Heart left ventricle (tissue), 16 donors: ENCODE measurements around the gene FLYWCH2. TPM values are rescaled to one million over a fixed set of nuclear protein-coding genes. Genes with fewer than 3 reads are reported as not detected.
"Not testable (repeated sequence)": the region's sequence is repeated elsewhere in the genome, so short reads cannot be mapped to it uniquely, and the experiment has no call there.

Experiments
- ATAC-seq, 4 donors: fragments of 200-7000 bp; cut with Tn5 transposase; one replicate each; pipeline ENCODE4 v1.9.1; 2020 to 2022; ENCODE audit warnings: moderate library complexity in 4 of 4, mild to moderate bottlenecking in 3 of 4, moderate number of reproducible peaks in 1 of 4
- DNase-seq, 5 donors: peaks; one replicate each; pipeline ENCODE4 v3.0.0-alpha.2; 2020
- H3K27ac ChIP-seq, 12 donors: fragments of 200-600 bp; sonication (generic) in 4 of 12; one replicate each; pipeline versions ENCODE4 v1.5.0 to v1.8.0; 2016 to 2022; ENCODE audit warnings: mild to moderate bottlenecking in 2 of 12
- H3K27me3 ChIP-seq, 9 donors: fragments of 200-600 bp; sonication (generic) in 2 of 9; one replicate each; pipeline versions ENCODE4 v1.5.1 to v1.8.0; 2016 to 2022; ENCODE audit warnings: mild to moderate bottlenecking in 3 of 9
- H3K36me3 ChIP-seq, 9 donors: fragments of 200-600 bp; sonication (generic) in 2 of 9; one replicate each; pipeline versions ENCODE4 v1.5.0 to v1.8.0; 2018 to 2022; ENCODE audit warnings: mild to moderate bottlenecking in 2 of 9
- H3K4me1 ChIP-seq, 12 donors: fragments of 200-600 bp; sonication (generic) in 4 of 12; one replicate each; pipeline versions ENCODE4 v1.5.0 to v1.8.0; 2016 to 2022; ENCODE audit warnings: mild to moderate bottlenecking in 3 of 12
- H3K4me3 ChIP-seq, 12 donors: fragments of 200-600 bp; sonication (generic) in 4 of 12; one replicate each; pipeline versions ENCODE4 v1.5.0 to v1.8.0; 2017 to 2022; ENCODE audit warnings: mild to moderate bottlenecking in 9 of 12, moderate library complexity in 4 of 12
- H3K9me3 ChIP-seq, 12 donors: fragments of 200-600 bp; sonication (generic) in 4 of 12; one replicate each; pipeline versions ENCODE4 v1.5.0 to v1.8.0; 2016 to 2022; ENCODE audit warnings: mild to moderate bottlenecking in 1 of 12
- CTCF ChIP-seq, 12 donors: fragments of 200-600 bp; sonication (generic) in 4 of 12; IDR thresholded peaks; one replicate each; pipeline versions ENCODE4 v1.5.0 to v1.8.0; 2018 to 2022; ENCODE audit warnings: antibody characterized with exemption in 12 of 12, mild to moderate bottlenecking in 5 of 12
- POLR2A ChIP-seq, 2 donors: fragments of 450-650 bp; IDR thresholded peaks; one replicate each; pipeline ENCODE4 v1.6.1; 2017; ENCODE audit warnings: antibody characterized with exemption in 2 of 2, mild to moderate bottlenecking in 2 of 2, moderate library complexity in 2 of 2
- WGBS, 4 donors: extraction: QIAGEN DNeasy Blood & Tissue Kit in 2 of 4; methylation state at CpG; one replicate each; pipeline versions ENCODE4 v1.1.5 to v1.1.7; 2013 to 2018; 5-methylcytosine and 5-hydroxymethylcytosine counted together
- intact Hi-C, 10 donors: fragments of 100-400 bp; cut with DNase I; formaldehyde crosslinking; loops; one replicate each; pipeline versions ENCODE4 v1.11.1 to v1.14.2; 2022
- polyA plus RNA-seq, 2 donors: library from polyadenylated mRNA; stranded (reverse); fragments of 200-250 nt; gene quantifications; one replicate each; pipeline ENCODE4 v1.2.3, GENCODE V29; 2013
- total RNA-seq, 9 donors: library from RNA; depleted of rRNA in 2 of 9; stranded (reverse); fragments of >200 nt in 2 of 9; fragmentation: NEBNext Ultra II Directional in 3 of 9; extraction: Animal tissue kit (Norgen Biotek cat#: 25700) in 3 of 9; gene quantifications; one replicate each; pipeline versions ENCODE4 v1.1.0 to v1.2.4, GENCODE V29; 2016 to 2023
- donor health status: ischemic (EF 13 %, LVEDD 7.1; RV severe dilation, severe dysfunction).
- donor health status: healthy with polysubstance abuse.
- donor health status: DM: no; HTN: yes; CAD: no.
- donor health status: DM: no; HTN: no; CAD: no.
- donor health status: ischemic (EF 25% LVEDD 6.9; RV normal size, moderate dysfunction).
- donor health status: ischemic (EF 25% LVEDD 5.7; RV mildly dilated, moderate dysfunction).
- donor health status: healthy.
- donor health status: DM: yes; HTN: yes; CAD: no.
- donor health status: ischemic (EF 35%, LVEDD 5.7; RV mildly dilated, moderate dysfunction).
- donor health status: nonischemic (EF 11% LVEDD 7.7; RV severe dilation, severe dysfunction).
- donor health status: DM: yes; HTN: yes; CAD: no.
- donor health status: PGD.
- donor health status: ischemic (EF 29% LVEDD 5.4; RV normal size, mild dysfunction).
- donor health status: nonischemic (EF 23%, LVEDD 6.1; RV moderate dilation, normal function).

FLYWCH2 gene
- total and polyA plus RNA-seq, 11 donors, result 20.1 to 64.1 (median 23.7) TPM

GRCh38 chr16:2927010-2927646 lies 44.1 kb downstream of the FLYWCH2 start:
- ATAC-seq (peak; percentile 81 to 93 (median 91)), DNase-seq (peak; percentile 77 to 91 (median 86))
- 5 to 10% (median 7%) methylated on average over 19 of the region's 19 CpGs for WGBS, 4 donors
- TF ChIP-seq CTCF (IDR thresholded peaks at IDR 0.05), result peak; percentile 86 to 99 (median 96)
- TF ChIP-seq POLR2A (IDR thresholded peaks at IDR 0.05), result no peak
- Histone ChIP-seq H3K27ac (no peak overlapping the region), H3K36me3 (peaks cover 0 to 48% (median 28%) of the 10 kb centered on the region in 9 donors), H3K4me3 (peak overlapping the region in 8 of 12 donors; percentile 7 to 51 (median 24)), H3K9me3 (no peaks in the 10 kb centered on the region), H3K27me3 (no peaks in the 10 kb centered on the region), H3K4me1 (peaks cover 0 to 12% (median 3%) of the 10 kb centered on the region in 12 donors)
- intact Hi-C loops, result loop anchor here in 3 of 10 donors (2.0 kb wide), 3 partner anchors 52 to 88 kb away; partner anchors contain the start of gene PKMYT1 (in 1 of the 3)

- peaks cover 0 to 46% (median 24%) of the 10 kb centered on the region in 9 donors for H3K36me3 ChIP-seq
- H3K27me3 ChIP-seq, H3K4me3 ChIP-seq, intact Hi-C loops, H3K9me3 ChIP-seq, DNase-seq, H3K27ac ChIP-seq, ATAC-seq: not testable (repeated sequence)
- WGBS, 4 donors, result 70 to 83% (median 75%) methylated on average over 4 of the region's 4 CpGs
- peaks cover 0 to 12% (median 3%) of the 10 kb centered on the region in 12 donors for H3K4me1 ChIP-seq
These were observed 45.1 kb downstream of the FLYWCH2 start for GRCh38 chr16:2928151-2928550.

GRCh38 chr16:2928796-2929195 lies 45.8 kb downstream of the FLYWCH2 start:
- H3K36me3 ChIP-seq, result peaks cover 0 to 50% (median 30%) of the 10 kb centered on the region in 9 donors
- H3K27me3 ChIP-seq, result no peaks in the 10 kb centered on the region
- H3K4me3 ChIP-seq, result no peak overlapping the region
- WGBS, 4 donors, result 77 to 89% (median 86%) methylated on average over 8 to 11 of the region's 11 CpGs
- H3K9me3 ChIP-seq, result no peaks in the 10 kb centered on the region
- H3K4me1 ChIP-seq, result peaks cover 0 to 12% (median 3%) of the 10 kb centered on the region in 12 donors
- TF ChIP-seq CTCF (IDR thresholded peaks at IDR 0.05) (no peak), POLR2A (IDR thresholded peaks at IDR 0.05) (no peak)
- H3K27ac ChIP-seq, result no peak overlapping the region
- no peak for ATAC-seq
- intact Hi-C loops, result no loop called here
- no peak for DNase-seq

GRCh38 chr16:2929693-2930092 lies 46.7 kb downstream of the FLYWCH2 start:
- peaks cover 0 to 57% (median 39%) of the 10 kb centered on the region in 9 donors for H3K36me3 ChIP-seq
- intact Hi-C loops, result no loop called here

More at GRCh38 chr16:2929693-2930092, 46.7 kb downstream of the FLYWCH2 start:
- no peak for ATAC-seq
- Histone ChIP-seq H3K4me3 (no peak overlapping the region), H3K27ac (no peak overlapping the region), H3K4me1 (peaks cover 0 to 12% (median 3%) of the 10 kb centered on the region in 12 donors), H3K27me3 (no peaks in the 10 kb centered on the region), H3K9me3 (no peaks in the 10 kb centered on the region)
- TF ChIP-seq CTCF (IDR thresholded peaks at IDR 0.05), result no peak
- no peak for TF ChIP-seq POLR2A (IDR thresholded peaks at IDR 0.05)
- 92 to 98% (median 92%) methylated on average over 8 to 14 of the region's 14 CpGs for WGBS, 4 donors
- no peak for DNase-seq
